Erythroblast (primary cell): ENCODE results near the gene EFCAB13.

Experiments used
- GATA1 ChIP-seq: IDR thresholded peaks from 2 replicates; pipeline ENCODE4 v1.6.1; 2011; ENCODE audit warnings: low read depth, mild to moderate bottlenecking, control low read depth, low read length, moderate library complexity
- POLR2A ChIP-seq: IDR thresholded peaks from 2 replicates; pipeline ENCODE4 v1.6.1; 2011; ENCODE audit warnings: mild to moderate bottlenecking, low read length

DNA sequence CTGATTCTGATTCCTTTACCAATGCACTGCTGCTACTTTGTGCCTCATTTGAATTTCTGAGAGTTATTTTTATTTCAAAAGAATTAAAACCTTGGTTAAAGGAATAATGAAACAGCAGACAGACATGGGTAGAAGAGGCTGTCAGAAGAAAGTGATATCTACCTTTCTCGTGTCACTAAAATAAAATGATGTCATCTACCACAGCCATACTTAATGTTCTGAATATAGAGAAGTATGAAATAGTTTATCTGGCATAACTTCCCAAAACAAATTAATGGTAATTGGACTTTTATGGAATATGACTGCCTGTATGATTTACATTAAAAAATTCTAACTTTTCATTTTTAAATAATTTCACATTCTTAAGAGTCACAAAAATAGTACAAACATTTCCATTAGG lies 52.5 kb downstream of the EFCAB13 start:
- TF ChIP-seq POLR2A = no peak
- no peak for TF ChIP-seq GATA1
